ENCODE results near the gene PLXDC2.

PLXDC2 gene

GRCh38 chr10:20013991-20014750 lies 197.9 kb downstream of the PLXDC2 start:
- no peak for DNase-seq (ENCODE audit: low spot score)

GRCh38 chr10:20017961-20018360 lies 201.7 kb downstream of the PLXDC2 start:
- TF ChIP-seq CTCF (IDR thresholded peaks at IDR 0.05; ENCODE audit: extremely low read depth, missing control alignments): no peak

More at GRCh38 chr10:20013991-20014750, 197.9 kb downstream of the PLXDC2 start:
- no peak for TF ChIP-seq CTCF (IDR thresholded peaks at IDR 0.05; ENCODE audit: extremely low read depth, missing control alignments)

GRCh38 chr10:20020677-20021076 lies 204.4 kb downstream of the PLXDC2 start:
- DNase-seq (ENCODE audit: low spot score): no peak
- no peak for TF ChIP-seq CTCF (IDR thresholded peaks at IDR 0.05; ENCODE audit: extremely low read depth, missing control alignments)

More at GRCh38 chr10:20017961-20018360, 201.7 kb downstream of the PLXDC2 start:
- DNase-seq (ENCODE audit: low spot score): no peak

- TF ChIP-seq CTCF (IDR thresholded peaks at IDR 0.05; ENCODE audit: extremely low read depth, missing control alignments): no peak
- no peak for DNase-seq (ENCODE audit: low spot score)
These were observed 213.3 kb downstream of the PLXDC2 start for GRCh38 chr10:20029523-20029922.

- TF ChIP-seq CTCF (IDR thresholded peaks at IDR 0.05; ENCODE audit: extremely low read depth, missing control alignments): no peak
- DNase-seq (ENCODE audit: low spot score): no peak
These were observed 217.2 kb downstream of the PLXDC2 start for GRCh38 chr10:20033476-20033875.

GRCh38 chr10:20034732-20035131 lies 218.5 kb downstream of the PLXDC2 start:
- no peak for DNase-seq (ENCODE audit: low spot score)
- no peak for TF ChIP-seq CTCF (IDR thresholded peaks at IDR 0.05; ENCODE audit: extremely low read depth, missing control alignments)

- TF ChIP-seq CTCF (IDR thresholded peaks at IDR 0.05; ENCODE audit: extremely low read depth, missing control alignments): no peak
- DNase-seq (ENCODE audit: low spot score): no peak
These were observed 223.8 kb downstream of the PLXDC2 start for GRCh38 chr10:20040012-20040411.
